ENCODE measurements around the gene HBE1. TPM values are rescaled to one million over a fixed set of nuclear protein-coding genes. Genes with fewer than 3 reads are reported as not detected.

HBE1 gene
- total RNA-seq, 1 donor from 2014 or later: not detected

GRCh38 chr11:5229796-5230195 lies 39.9 kb downstream of the HBE1 start:
- Mint-ChIP-seq H3K4me1 (ENCODE audit: low read depth, unreplicated experiment) (no peaks in the 10 kb centered on the region), H3K27me3 (ENCODE audit: unreplicated experiment) (no peaks in the 10 kb centered on the region), H3K9me3 (ENCODE audit: unreplicated experiment) (no peaks in the 10 kb centered on the region), H3K27ac (ENCODE audit: unreplicated experiment) (no peak overlapping the region), H3K36me3 (ENCODE audit: unreplicated experiment) (no peaks in the 10 kb centered on the region), H3K4me3 (ENCODE audit: unreplicated experiment) (no peak overlapping the region)
- no peak for TF ChIP-seq CTCF (IDR thresholded peaks at IDR 0.05; ENCODE audit: partially characterized antibody, unreplicated experiment)
- no peak for DNase-seq

GRCh38 chr11:5229356-5229755 lies 40.4 kb downstream of the HBE1 start:
- no peaks in the 10 kb centered on the region for H3K36me3 Mint-ChIP-seq (ENCODE audit: unreplicated experiment)
- no peak overlapping the region for H3K4me3 Mint-ChIP-seq (ENCODE audit: unreplicated experiment)
- H3K27me3 Mint-ChIP-seq (ENCODE audit: unreplicated experiment): no peaks in the 10 kb centered on the region
- TF ChIP-seq CTCF (IDR thresholded peaks at IDR 0.05; ENCODE audit: partially characterized antibody, unreplicated experiment): no peak
- no peak for DNase-seq
- H3K27ac Mint-ChIP-seq (ENCODE audit: unreplicated experiment): no peak overlapping the region
- no peaks in the 10 kb centered on the region for H3K4me1 Mint-ChIP-seq (ENCODE audit: low read depth, unreplicated experiment)
- H3K9me3 Mint-ChIP-seq (ENCODE audit: unreplicated experiment): no peaks in the 10 kb centered on the region

GRCh38 chr11:5228124-5228523 lies 41.6 kb downstream of the HBE1 start:
- Mint-ChIP-seq H3K27ac (ENCODE audit: unreplicated experiment) (no peak overlapping the region), H3K36me3 (ENCODE audit: unreplicated experiment) (no peaks in the 10 kb centered on the region)

GRCh38 chr11:5227681-5228080 lies 42.1 kb downstream of the HBE1 start:
- Mint-ChIP-seq H3K4me3 (ENCODE audit: unreplicated experiment) (no peak overlapping the region), H3K36me3 (ENCODE audit: unreplicated experiment) (no peaks in the 10 kb centered on the region), H3K4me1 (ENCODE audit: low read depth, unreplicated experiment) (no peaks in the 10 kb centered on the region), H3K9me3 (ENCODE audit: unreplicated experiment) (no peaks in the 10 kb centered on the region), H3K27me3 (ENCODE audit: unreplicated experiment) (no peaks in the 10 kb centered on the region), H3K27ac (ENCODE audit: unreplicated experiment) (no peak overlapping the region)
- DNase-seq: no peak
- no peak for TF ChIP-seq CTCF (IDR thresholded peaks at IDR 0.05; ENCODE audit: partially characterized antibody, unreplicated experiment)

More at GRCh38 chr11:5228124-5228523, 41.6 kb downstream of the HBE1 start:
- Mint-ChIP-seq H3K27me3 (ENCODE audit: unreplicated experiment) (no peaks in the 10 kb centered on the region), H3K4me3 (ENCODE audit: unreplicated experiment) (no peak overlapping the region), H3K4me1 (ENCODE audit: low read depth, unreplicated experiment) (no peaks in the 10 kb centered on the region), H3K9me3 (ENCODE audit: unreplicated experiment) (no peaks in the 10 kb centered on the region)
- DNase-seq: no peak
- no peak for TF ChIP-seq CTCF (IDR thresholded peaks at IDR 0.05; ENCODE audit: partially characterized antibody, unreplicated experiment)

GRCh38 chr11:5226732-5227310 lies 42.9 kb downstream of the HBE1 start, which contains the start of gene HBB:
TSS of gene HBB (minus strand) at chr11:5227071. CDS start at chr11:5227021, 50 bp downstream.
- Mint-ChIP-seq H3K27me3 (ENCODE audit: unreplicated experiment) (no peaks in the 10 kb centered on the region), H3K36me3 (ENCODE audit: unreplicated experiment) (no peaks in the 10 kb centered on the region), H3K27ac (ENCODE audit: unreplicated experiment) (no peak within 1 kb of the TSS), H3K9me3 (ENCODE audit: unreplicated experiment) (peaks cover 3% of the 10 kb centered on the region), H3K4me3 (ENCODE audit: unreplicated experiment) (no peak within 1 kb of the TSS), H3K4me1 (ENCODE audit: low read depth, unreplicated experiment) (no peaks in the 10 kb centered on the region)
- TF ChIP-seq CTCF (IDR thresholded peaks at IDR 0.05; ENCODE audit: partially characterized antibody, unreplicated experiment): no peak
- no peak for DNase-seq
